ENCODE data around the gene CALD1.
A peak's percentile ranks its signal among the peaks of the same experiment; 100 is the strongest.

Gene CALD1

DNA sequence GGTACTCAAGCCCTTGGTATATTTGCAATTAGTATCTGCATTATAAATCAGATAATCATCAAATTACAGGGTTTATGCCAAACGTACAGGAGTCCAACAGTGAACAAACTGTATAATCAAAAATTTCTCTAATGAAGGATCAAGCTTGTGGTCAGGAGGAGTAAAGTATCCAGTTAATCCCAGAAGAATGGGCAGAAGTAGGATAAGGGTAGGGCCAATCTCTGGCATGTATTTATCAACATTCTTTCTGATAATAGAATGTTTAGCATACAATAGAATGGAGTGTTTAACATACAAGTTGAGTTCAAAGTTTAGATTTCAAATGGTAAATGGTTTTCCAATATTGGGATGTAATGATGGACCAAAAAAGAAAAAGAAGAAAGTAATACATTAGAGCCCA, 103.0 kb downstream of the CALD1 start:
- no peak for DNase-seq (ENCODE audit: extremely low read depth, low read depth)
- TF ChIP-seq, protein P1, sequence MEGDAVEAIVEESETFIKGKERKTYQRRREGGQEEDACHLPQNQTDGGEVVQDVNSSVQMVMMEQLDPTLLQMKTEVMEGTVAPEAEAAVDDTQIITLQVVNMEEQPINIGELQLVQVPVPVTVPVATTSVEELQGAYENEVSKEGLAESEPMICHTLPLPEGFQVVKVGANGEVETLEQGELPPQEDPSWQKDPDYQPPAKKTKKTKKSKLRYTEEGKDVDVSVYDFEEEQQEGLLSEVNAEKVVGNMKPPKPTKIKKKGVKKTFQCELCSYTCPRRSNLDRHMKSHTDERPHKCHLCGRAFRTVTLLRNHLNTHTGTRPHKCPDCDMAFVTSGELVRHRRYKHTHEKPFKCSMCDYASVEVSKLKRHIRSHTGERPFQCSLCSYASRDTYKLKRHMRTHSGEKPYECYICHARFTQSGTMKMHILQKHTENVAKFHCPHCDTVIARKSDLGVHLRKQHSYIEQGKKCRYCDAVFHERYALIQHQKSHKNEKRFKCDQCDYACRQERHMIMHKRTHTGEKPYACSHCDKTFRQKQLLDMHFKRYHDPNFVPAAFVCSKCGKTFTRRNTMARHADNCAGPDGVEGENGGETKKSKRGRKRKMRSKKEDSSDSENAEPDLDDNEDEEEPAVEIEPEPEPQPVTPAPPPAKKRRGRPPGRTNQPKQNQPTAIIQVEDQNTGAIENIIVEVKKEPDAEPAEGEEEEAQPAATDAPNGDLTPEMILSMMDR (IDR thresholded peaks at IDR 0.05; ENCODE audit: low read depth, low read length, missing control alignments), result no peak
- H3K4me3 ChIP-seq (replicated peaks; ENCODE audit: low read depth, low read length), result no peak overlapping the region

GRCh38 chr7:134885967-134886352, 106.5 kb downstream of the CALD1 start:
- no peak overlapping the region for H3K4me3 ChIP-seq (replicated peaks; ENCODE audit: low read depth, low read length)
- TF ChIP-seq, protein P1 (IDR thresholded peaks at IDR 0.05; ENCODE audit: low read depth, low read length, missing control alignments), result no peak
- DNase-seq (ENCODE audit: extremely low read depth, low read depth), result no peak

DNA sequence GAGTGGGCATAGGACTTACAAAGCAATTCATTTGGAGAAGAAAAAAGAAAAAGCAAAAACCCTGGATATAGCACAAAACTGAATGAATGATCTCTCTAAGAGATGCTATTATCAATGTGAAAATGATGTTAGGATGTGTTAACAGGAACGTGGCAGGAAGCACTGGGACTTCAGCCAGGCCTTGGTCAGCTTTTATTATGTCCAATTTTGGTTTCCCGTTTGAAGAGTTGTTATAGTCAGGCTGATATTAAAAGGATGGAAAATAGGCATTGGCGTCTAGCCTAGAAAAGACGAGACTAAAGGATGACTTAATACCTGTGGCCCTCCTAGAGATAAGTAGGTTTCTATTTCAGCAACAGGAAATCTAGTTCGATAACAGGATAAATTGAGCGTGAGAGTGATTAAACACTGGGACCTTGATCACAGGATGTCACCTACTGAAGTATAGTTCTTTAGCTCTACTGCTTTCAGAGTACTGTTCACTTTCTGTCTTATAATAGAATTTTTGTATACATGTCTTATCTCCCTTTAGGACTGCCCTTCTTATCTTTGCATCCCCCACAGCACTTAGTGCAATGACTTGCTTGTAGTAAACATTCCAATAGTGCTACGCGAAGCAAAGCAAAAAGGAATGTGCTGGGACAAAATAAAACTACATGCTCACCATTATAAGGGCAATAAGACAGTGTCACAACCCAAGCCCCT, 107.1 kb downstream of the CALD1 start:
- no peak for DNase-seq (ENCODE audit: extremely low read depth, low read depth)
- no peak overlapping the region for H3K4me3 ChIP-seq (replicated peaks; ENCODE audit: low read depth, low read length)
- TF ChIP-seq, protein P1 (IDR thresholded peaks at IDR 0.05; ENCODE audit: low read depth, low read length, missing control alignments), result no peak

DNA sequence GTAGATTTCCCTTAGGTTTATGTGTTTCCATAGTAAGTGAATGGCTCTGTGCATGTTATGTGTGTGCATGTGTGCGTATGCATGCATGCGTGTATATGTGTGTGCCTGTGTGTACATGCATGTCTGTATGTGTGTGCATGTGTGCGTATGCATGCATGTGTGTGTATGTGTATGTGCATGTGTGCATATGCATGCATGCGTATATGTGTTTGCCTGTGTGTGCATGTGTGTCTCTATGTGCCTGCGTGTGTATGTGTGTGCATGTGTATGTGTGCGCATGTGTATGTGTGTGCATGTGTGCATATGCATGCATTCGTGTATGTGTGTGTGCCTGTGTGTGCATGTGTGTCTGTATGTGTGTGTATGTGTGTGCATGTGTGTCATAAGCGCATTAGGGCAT, 108.1 kb downstream of the CALD1 start:
- TF ChIP-seq, protein P1 (IDR thresholded peaks at IDR 0.05; ENCODE audit: low read depth, low read length, missing control alignments), result no peak
- DNase-seq (ENCODE audit: extremely low read depth, low read depth), result no peak
- H3K4me3 ChIP-seq (replicated peaks; ENCODE audit: low read depth, low read length), result no peak overlapping the region

DNA sequence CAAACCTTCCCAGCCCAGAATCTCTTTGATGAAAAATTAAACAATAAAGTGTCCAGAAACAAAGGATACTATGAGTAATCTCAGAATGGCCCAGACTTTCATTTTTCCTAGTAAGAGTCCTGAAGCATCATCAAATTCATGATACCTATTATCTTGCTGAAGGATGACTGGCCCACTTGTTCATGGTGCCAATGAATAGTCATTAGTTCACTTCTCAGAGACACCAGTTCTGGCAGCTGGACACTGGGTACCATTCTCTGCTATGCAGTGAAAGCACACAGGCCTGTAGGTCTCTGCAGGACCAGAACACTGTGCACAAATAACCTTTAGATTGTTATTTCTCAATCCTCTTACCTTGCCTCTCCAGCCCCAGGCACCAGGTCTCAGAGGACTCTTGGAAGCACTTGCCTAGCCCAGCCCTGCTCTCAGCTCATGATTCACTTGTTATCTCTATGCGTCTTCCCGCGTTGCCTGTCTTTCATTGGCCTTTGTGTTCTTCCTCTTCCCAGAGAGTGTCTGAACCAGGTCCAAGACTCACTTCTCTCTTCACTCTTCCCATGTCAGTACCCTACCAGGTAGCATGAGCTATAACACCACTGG, 108.8 kb downstream of the CALD1 start:
- DNase-seq (ENCODE audit: extremely low read depth, low read depth), result no peak
- H3K4me3 ChIP-seq (replicated peaks; ENCODE audit: low read depth, low read length), result no peak overlapping the region
- TF ChIP-seq, protein P1 (IDR thresholded peaks at IDR 0.05; ENCODE audit: low read depth, low read length, missing control alignments), result no peak

DNA sequence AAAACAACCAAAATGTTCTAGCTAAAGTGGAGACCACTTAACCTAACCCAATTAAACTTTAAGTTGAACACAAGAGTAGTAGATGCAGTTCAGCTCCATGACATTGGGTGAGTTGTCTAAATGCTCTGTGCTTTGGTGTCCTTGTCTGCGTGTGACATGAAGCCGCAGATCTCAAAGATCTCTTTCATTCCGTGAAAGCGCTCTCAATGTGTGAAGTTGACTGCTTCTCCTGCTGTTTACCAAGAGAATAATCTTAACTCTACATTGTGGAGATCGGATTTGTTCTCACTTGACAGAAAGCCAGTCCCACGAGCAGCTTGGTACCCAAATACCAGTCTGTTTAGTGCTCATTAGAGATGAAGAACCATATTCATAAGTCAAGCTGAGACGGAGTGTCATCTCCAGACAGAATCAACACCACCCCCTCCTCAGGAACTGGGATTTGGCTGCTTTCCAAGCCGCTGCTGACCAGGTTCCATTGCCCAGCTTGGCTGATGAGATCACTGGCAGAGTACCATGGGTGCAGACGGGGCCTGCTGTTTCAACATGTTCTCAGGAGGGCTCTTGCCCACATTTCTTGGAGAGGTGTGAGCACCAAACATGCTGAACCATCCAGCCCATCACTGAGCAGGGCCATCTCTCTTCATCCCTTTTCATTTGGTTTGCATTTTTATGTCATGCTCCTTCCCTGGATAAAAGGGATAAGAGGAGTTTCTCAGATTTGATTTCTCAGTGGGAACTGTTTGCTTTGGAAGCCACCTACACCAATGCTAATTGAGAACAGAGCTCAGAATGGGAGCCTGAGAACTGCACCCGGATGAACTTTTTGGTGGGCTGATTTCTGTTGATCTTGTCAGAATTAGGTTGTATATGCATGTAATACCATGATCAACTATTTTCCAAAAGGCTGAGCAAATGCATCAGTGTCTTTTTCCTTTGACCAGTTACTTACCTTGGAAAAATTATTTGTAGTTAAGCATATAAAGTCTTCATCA, 111.1 kb downstream of the CALD1 start:
- TF ChIP-seq, protein P1 (IDR thresholded peaks at IDR 0.05; ENCODE audit: low read depth, low read length, missing control alignments), result no peak
- DNase-seq (ENCODE audit: extremely low read depth, low read depth), result no peak
- H3K4me3 ChIP-seq (replicated peaks; ENCODE audit: low read depth, low read length), result peak overlapping the region; percentile 55

Measured in HFF-Myc (cell line).